A549 treated with CpdA at 1 μM for 4 hours (cell line): Measurements from ENCODE around the gene SLC2A8. TPM values are rescaled to one million over a fixed set of nuclear protein-coding genes. Genes with fewer than 3 reads are reported as not detected.

Source experiments
- total RNA-seq: library from RNA; stranded (reverse); fragments of 200-300 nt; extraction: Qiagen RNA extraction; gene quantifications from 5 replicates; pipeline ENCODE4 v1.2.3, GENCODE V29; 2022; ENCODE audit warnings: low read depth

The SLC2A8 gene
- 11.2 to 15.4 TPM (median 14.6 TPM) in 5 replicates for total RNA-seq

DNA sequence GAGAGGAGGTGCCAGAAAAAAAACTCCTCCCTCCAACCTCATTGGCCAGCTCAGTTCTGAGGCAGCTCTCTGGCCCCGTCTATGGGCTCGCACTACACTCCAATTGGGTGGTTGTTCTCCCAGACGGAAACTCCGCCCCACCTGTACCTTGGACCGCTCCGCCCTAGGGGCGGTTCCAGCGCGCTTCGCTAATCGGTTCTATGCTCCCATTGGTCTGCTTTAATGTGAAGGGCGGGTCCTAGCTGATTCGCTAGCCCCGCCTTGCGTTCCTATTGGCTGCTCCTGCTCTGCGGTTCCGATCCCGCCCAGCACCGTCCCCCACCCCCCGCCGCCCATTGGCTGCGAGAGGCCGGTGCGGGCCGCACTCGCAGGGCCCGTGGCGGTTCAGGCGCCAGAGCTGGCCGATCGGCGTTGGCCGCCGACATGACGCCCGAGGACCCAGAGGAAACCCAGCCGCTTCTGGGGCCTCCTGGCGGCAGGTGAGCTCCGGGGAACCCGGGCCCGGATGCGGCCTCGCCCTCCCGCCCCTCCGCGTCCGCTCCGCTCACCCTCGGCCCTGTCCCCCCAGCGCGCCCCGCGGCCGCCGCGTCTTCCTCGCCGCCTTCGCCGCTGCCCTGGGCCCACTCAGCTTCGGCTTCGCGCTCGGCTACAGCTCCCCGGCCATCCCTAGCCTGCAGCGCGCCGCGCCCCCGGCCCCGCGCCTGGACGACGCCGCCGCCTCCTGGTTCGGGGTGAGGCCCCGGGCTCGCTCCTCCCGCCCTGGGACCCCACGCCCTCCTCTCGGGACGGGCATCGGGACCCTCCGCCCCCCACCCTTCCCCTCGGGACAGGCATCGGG is at the start of gene SLC2A8:
Gene SLC2A8, plus strand, starts transcription at position 362 of the 838 bp plus-strand sequence. Its CDS starts 62 bp downstream, at position 424.

DNA sequence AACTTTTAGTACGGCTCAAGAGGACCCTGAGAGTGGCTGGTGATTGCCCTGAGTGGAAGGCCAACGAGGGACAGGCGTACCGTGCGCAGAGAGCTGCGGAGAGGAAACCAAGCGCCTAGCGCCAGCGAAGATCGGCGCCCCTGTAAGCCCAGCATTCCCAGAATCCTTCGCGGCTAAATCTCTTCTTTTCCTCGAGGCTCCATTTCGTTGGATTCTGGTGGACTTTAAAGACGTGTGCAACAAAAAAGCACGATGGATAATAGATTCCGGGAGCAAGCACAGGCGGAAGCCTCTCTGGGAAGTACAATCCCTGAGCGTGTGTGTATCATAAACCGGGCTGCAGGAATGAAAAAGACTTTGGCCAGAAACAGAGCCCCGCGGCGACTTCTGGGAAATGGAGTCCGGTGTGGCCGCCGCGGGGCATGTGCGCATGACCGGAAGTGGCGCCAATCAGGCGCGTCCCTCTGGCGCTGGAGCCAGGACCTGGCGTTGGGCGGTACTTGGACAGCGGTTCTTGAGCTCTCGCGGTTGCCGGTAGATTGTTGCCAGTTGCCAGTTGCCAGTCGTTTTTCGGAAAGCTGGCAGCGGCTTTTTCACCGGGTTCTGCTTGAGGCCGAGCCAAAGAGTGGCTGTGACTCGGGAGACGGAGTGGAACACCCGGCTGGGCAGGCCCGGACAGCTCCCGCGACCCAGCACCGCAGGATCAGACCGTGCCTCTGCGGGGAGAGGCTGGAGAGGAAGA is 27.1 kb downstream of the SLC2A8 start, which contains the start of gene ZNF79:
Gene ZNF79, plus strand, starts transcription at position 449 of the 742 bp plus-strand sequence. CDS start 406 bp downstream, outside the sequence.

DNA sequence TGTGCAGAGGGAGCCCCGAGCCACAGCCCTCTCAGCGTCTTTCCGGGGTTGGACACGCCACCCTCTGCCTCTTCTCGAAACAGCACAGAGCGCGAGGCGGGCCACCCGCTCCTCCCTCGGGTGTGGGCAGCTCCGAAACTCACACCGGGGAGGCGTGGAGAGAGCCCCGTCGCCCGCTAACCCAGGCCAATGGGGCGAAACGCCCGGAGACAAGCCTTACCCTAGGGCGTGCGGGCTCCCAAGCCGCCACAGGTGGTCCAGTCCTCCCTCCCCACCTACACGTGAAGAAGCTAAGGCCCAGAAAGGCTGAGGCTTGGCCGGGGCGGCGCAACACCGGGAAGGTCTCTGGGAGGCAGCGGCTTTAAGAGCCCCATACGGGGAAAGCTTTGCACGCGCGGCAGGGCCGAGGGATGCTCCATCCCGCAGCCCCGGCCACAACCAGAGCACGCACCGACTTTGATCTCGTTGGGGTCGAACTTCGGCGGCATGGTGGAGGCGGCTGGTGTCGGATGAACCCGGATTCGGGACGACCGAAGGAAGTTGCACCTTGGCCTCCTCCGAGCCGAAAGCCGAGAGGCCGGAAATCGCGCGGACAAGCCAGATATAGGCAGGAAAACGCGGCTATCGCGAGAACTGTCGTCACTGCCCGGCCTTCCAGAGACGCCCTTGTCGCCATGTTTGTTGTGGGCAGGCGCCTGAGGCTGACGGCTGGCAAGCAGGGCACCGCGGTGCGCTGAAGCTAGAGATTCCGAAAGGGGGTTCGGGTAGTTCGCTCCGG is 54.0 kb downstream of the SLC2A8 start, which contains the start of the genes LRSAM1 and RPL12:
Gene LRSAM1, plus strand, starts transcription at position 681 of the 778 bp plus-strand sequence. CDS start 3,018 bp downstream, outside the sequence.
Gene RPL12, minus strand, starts transcription at position 577 of the 778 bp plus-strand sequence. Its CDS starts 89 bp downstream, at position 488.

Other genes with a start within 250 kb of the SLC2A8 start
- 2.0 to 4.8 TPM (median 2.5 TPM) in 5 replicates for gene GARNL3, start 132.4 kb upstream of the SLC2A8 start, total RNA-seq
- 5.6 to 6.2 TPM (median 5.9 TPM) in 5 replicates for gene ZNF79, start 27.2 kb downstream of the SLC2A8 start, total RNA-seq
- gene RPL12, start 54.2 kb downstream of the SLC2A8 start, total RNA-seq = 2,700 to 2,873 TPM (median 2,816 TPM) in 5 replicates
- 9.0 to 11.5 TPM (median 9.4 TPM) in 5 replicates for gene LRSAM1, start 54.3 kb downstream of the SLC2A8 start, total RNA-seq
- 16.1 to 18.6 TPM (median 17.9 TPM) in 5 replicates for gene STXBP1, start 215.1 kb downstream of the SLC2A8 start, total RNA-seq